ENCODE data around the gene DYNLT3.

DNA sequence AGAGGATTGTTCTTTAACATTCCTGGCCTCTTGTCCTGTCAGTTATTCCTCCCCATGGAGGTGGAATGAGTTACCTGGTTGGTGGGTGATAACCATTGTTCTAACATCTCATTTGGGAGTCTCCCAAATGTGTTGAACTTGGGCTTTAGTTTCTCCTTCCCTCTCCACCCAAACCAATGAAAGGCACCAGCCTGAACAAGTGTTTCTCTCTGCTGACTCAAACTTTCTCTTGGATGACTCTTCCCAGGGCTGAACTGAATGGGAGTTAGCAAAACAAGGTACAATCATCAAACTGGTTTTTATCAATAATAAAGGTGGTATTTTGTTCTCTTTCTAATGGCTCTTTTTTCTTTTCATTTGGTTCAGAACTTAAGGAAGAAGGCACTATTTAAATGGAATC lies 2.7 kb downstream of the DYNLT3 start:
- TF ChIP-seq POLR2A (IDR thresholded peaks at IDR 0.05) (no peak), POLR2AphosphoS5 (IDR thresholded peaks at IDR 0.05) (no peak)
- TF ChIP-seq, protein P1, sequence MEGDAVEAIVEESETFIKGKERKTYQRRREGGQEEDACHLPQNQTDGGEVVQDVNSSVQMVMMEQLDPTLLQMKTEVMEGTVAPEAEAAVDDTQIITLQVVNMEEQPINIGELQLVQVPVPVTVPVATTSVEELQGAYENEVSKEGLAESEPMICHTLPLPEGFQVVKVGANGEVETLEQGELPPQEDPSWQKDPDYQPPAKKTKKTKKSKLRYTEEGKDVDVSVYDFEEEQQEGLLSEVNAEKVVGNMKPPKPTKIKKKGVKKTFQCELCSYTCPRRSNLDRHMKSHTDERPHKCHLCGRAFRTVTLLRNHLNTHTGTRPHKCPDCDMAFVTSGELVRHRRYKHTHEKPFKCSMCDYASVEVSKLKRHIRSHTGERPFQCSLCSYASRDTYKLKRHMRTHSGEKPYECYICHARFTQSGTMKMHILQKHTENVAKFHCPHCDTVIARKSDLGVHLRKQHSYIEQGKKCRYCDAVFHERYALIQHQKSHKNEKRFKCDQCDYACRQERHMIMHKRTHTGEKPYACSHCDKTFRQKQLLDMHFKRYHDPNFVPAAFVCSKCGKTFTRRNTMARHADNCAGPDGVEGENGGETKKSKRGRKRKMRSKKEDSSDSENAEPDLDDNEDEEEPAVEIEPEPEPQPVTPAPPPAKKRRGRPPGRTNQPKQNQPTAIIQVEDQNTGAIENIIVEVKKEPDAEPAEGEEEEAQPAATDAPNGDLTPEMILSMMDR (IDR thresholded peaks at IDR 0.05 in 8 of 11, conservative IDR thresholded peaks at IDR 0.05 in 3 of 11) = no peak
